Measurements from ENCODE around the gene RAVER2. TPM values are rescaled to one million over a fixed set of nuclear protein-coding genes. Genes with fewer than 3 reads are reported as not detected.
"Not testable (repeated sequence)": the region's sequence is repeated elsewhere in the genome, so short reads cannot be mapped to it uniquely, and the experiment has no call there.

Gene RAVER2
- polyA plus RNA-seq, 4 donors = 23.7 to 30.5 (median 26.7) TPM

GRCh38 chr1:64745986-64746940 is 1.4 kb downstream of the RAVER2 start:
- DNase-seq (ENCODE audit: low read depth in 4 of 4, low spot score in 2 of 4) = peak in 1 of 4 donors; percentile 12

DNA sequence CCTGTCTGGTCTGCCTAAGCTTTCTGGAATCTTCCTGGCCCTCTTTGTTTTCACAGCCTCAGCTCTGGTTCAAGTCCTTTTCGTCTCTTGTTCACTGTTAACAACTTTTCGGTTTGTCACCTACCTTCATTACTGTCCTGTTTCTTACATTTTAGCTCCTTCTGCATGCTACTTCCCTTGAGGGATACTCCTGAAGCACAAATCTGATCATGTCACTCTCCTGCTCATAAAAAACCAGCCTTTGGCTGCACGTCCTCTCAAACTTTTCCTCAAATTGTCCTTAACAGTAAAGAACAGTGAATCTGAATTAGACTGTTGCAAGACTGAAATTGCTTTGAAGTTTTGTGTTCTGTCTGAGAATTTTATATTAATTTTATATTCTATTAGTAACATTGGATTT is 3.3 kb downstream of the RAVER2 start:
- no peak for DNase-seq (ENCODE audit: low read depth in 4 of 4, low spot score in 2 of 4)

DNA sequence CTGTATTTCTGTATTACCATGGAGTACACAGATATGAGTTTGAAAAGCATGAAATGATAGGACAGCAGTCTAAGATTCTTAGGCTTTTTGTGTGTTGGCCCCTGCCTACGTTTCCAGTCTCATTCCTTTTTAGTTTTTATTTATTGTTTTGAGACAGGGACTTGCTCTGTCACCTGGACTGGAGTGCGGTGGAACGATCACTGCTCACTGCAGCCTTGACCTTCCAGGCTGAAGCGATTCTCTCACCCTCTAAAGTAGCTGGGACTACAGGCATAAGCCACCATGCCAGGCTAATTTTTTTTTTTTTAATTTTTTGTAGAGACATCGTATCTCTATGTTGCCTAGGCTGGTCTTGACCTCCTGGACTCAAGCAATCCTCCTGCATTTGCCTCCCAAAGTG is 3.8 kb downstream of the RAVER2 start:
- no peak for DNase-seq (ENCODE audit: low read depth in 4 of 4, low spot score in 2 of 4)

DNA sequence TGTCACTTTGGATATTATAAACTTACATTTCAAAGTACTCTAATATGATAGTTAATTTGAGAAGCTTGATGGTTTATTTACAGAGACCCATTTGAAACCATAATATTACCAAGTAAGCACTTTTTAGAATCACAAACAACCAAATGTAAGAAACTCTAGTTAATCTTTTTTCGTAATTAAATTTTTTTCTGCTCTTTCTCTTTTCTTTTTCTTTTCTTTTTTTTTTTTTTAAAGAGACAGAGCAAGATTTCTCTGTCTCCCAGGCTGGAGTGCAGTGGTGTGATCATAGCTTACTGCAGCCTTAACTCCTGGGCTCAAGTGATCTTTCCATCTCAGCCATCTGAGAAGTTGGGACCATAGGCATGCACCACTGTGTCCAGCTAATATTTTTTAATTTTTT is 5.2 kb downstream of the RAVER2 start:
- no peak for DNase-seq (ENCODE audit: low read depth in 4 of 4, low spot score in 2 of 4)

DNA sequence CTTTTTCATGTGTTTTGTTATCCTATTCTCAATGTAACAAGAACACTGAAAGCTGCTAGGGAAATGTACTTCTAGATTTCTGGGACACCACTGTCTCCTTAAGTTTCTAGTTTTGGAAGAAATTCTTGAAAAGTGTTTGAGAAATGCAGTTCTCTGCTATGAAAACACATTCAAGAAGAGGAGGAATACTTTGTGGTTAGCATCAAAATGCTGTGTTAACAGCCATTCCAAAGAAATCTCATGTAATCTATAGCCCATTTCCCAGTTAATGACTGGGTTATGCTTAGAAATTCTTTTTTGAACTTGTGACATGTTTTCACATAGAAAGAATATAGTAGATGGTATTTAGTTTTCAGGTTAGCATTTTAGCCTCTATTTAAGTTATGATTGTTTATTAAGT is 6.0 kb downstream of the RAVER2 start:
- no peak for DNase-seq (ENCODE audit: low read depth in 4 of 4, low spot score in 2 of 4)

DNA sequence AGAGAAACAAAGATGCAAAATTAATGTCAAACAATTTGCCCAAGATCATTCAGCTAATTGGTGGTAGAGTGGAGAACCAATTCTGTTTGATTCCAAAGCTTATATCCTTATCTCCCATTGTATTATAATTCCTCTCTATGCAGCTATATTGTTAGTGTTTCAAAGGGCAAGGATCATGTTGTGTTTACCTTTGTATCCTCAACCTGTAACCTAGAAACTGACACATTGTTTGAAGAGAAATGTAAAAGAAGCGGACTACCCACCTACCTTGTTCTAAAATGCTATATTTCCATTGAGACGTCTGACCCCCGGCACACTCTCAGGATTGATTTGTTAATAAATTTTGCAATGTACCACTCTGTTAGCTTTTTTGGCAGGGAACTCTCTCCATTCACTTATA is 9.3 kb downstream of the RAVER2 start:
- DNase-seq (ENCODE audit: low read depth in 4 of 4, low spot score in 2 of 4) = no peak

DNA sequence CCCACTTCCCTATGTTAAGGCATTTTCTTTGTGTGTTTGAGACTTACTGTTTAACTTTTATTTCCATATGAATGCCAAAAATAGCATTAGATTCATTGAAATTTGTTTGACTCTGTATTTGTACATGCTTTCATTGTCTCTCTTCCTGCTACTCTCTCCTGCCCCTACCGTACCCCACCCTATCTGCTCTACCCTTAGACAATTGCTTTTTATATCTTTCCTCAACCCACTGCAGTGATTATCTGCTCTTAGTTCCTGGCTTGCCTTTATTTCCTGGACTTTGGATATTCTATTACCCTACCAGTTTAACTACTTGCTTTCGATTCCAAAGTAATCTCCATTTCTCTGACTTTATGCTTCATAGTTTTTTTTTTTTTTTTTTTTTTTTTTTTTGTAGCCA is 10.5 kb downstream of the RAVER2 start:
- DNase-seq (ENCODE audit: low read depth in 4 of 4, low spot score in 2 of 4) = no peak

GRCh38 chr1:64756770-64757169 is 11.9 kb downstream of the RAVER2 start:
- no peak for DNase-seq (ENCODE audit: low read depth in 4 of 4, low spot score in 2 of 4)

DNA sequence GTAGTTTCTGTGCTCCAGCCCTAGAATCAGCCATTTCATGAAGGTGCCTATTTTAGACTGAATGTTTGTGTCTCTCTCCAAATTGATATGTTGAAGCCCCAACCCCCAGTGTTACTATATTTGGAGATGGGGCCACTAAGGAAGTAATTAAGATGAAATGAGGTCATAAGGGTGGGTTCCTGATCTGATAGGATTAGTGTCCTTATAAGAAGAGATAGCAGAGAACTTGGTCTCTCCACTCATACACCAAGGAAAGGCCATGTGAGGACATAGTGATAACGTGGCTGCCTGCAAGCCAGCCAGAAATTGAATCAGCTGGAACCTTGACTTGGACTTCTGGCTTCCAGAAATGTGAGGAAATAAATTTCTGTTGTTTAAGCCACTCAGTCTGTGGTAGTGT is 12.3 kb downstream of the RAVER2 start:
- no peak for DNase-seq (ENCODE audit: low read depth in 4 of 4, low spot score in 2 of 4)

GRCh38 chr1:64758233-64758632 is 13.4 kb downstream of the RAVER2 start:
- no peak for DNase-seq (ENCODE audit: low read depth in 4 of 4, low spot score in 2 of 4)

DNA sequence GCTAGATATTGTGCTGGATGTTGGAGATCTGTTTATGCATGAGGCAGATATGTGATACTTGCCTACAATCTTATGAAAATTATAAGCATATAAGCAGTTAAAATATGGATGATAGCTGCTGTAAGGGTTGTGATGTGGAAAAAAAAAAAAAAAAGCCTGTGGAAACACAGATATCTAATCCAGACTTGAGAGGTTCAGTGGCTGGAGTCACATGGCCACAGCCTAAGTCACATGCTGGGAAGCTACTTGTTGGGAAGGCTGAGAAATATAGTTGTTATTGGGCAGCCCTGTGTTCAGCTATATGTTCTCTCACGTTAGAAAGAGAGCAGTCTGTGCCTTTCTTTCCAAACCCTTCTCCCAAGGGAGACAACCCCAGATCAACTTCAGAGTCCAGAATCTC is 15.1 kb downstream of the RAVER2 start:
- no peak for DNase-seq (ENCODE audit: low read depth in 4 of 4, low spot score in 2 of 4)

DNA sequence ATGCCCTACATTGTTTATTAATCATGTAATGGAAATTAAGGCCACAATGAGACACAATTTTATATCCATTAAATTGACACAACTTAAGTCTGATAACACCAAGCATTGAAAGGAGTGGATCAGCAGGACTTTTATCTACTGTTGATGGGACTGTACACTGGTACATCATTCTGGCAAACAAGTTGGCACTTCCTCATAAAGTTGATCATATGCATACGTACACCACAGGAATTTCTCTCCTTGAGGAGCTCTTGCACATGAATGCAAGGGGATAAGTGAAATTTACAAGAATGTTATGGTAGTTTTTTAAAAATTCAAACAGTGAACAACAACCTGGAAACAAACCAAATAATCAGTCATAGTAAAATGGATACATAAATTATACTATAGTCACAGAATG is 20.1 kb downstream of the RAVER2 start:
- DNase-seq (ENCODE audit: low read depth in 4 of 4, low spot score in 2 of 4) = no peak

DNA sequence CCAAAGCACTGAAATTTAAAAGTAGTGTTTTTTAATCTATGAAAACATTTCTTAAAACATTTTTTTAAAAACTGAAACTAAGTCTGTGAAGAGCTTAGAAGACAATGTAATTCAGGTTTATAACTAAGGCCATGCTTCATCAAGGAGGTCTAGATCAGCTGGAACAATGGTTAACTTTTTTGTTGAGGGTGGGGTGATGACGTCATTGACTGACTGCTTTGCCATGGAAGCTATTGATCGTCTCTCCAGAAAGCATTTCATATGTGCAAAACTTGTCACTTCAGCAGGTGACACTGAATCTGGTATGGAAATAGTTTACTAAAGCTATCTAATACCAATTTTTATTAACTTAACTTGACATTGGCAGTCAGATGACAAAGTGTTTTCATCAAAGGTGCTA is 21.0 kb downstream of the RAVER2 start:
- DNase-seq (ENCODE audit: low read depth in 4 of 4, low spot score in 2 of 4) = no peak

GRCh38 chr1:64766429-64766828 is 21.6 kb downstream of the RAVER2 start:
- no peak for DNase-seq (ENCODE audit: low read depth in 4 of 4, low spot score in 2 of 4)

DNA sequence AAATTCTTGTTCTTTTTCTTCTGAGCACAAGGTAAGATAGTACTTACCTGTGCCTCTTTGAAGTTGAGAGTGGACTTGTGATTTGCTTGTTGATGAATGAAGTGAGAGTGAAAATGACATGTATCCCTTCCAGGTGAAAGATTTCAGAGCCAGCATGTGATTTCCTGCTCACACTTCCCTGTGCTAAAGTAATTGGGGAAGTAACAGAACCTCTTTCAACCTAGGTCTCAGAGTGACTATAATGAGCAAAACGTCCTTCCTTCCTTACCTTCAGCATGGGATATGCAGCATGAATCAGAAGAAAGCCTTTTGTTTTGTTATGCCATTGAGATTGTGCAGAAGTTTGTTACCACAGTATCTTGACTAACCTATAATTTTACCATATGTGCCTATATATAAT is 24.6 kb downstream of the RAVER2 start:
- DNase-seq (ENCODE audit: low read depth in 4 of 4, low spot score in 2 of 4) = no peak

- DNase-seq (ENCODE audit: low read depth in 4 of 4, low spot score in 2 of 4) = no peak
These were observed 25.1 kb downstream of the RAVER2 start for GRCh38 chr1:64769971-64770370.

DNA sequence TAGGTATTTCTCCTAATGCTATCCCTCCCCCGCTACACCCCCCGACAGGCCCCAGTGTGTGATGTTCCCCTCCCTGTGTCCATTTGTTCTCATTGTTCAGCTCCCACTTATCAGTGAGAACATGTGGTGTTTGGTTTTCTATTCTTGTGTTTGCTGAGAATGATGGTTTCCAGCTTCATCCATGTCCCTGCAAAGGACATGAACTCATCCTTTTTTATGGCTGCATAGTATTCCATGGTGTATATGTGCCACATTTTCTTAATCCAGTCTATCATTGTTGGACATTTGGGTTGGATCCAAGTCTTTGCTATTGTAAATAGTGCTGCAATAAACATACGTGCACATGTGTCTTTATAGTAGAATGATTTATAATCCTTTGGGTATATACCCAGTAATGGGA is 28.4 kb downstream of the RAVER2 start:
- DNase-seq (ENCODE audit: low read depth in 4 of 4, low spot score in 2 of 4) = not testable (repeated sequence)

DNA sequence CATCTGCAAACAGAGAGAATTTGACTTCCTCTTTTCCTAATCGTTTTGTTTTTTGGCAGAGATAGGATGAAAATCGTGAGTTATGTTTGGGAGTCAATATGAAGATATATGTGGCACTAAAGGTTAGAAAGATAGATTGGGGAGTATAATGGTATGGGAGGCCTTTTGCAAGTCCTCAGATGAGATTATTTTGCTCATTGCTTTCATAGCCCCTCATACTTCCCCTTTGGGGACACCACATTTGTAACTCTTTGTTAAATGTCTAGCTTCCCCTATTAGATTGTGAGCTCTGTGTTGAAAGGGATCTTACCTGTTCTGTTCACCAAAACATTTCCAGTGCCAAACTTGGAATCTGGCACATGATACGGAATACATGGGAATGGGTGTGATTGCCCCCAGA is 30.2 kb downstream of the RAVER2 start:
- DNase-seq (ENCODE audit: low read depth in 4 of 4, low spot score in 2 of 4) = no peak

GRCh38 chr1:64782044-64782443 is 37.2 kb downstream of the RAVER2 start:
- not testable (repeated sequence) for DNase-seq (ENCODE audit: low read depth in 4 of 4, low spot score in 2 of 4)

DNA sequence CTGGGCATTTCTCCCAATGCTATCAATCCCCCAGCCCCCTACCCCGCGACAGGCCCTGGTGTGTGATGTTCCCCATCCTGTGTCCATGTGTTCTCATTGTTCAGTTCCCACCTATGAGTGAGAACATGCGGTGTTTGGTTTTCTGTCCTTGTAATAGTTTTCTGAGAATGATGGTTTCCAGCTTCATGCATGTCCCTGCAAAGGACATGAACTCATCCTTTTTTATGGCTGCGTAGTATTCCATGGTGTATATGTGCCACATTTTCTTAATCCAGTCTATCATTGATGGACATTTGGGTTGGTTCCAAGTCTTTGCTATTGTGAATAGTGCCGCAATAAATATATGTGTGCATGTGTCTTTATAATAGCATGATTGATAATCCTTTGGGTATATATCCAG is 38.0 kb downstream of the RAVER2 start:
- not testable (repeated sequence) for DNase-seq (ENCODE audit: low read depth in 4 of 4, low spot score in 2 of 4)

GRCh38 chr1:64790832-64791487 is 46.1 kb downstream of the RAVER2 start:
- no peak for DNase-seq (ENCODE audit: low read depth in 4 of 4, low spot score in 2 of 4)

- no peak for DNase-seq (ENCODE audit: low read depth in 4 of 4, low spot score in 2 of 4)
These were observed 54.0 kb downstream of the RAVER2 start for GRCh38 chr1:64798872-64799271.
